ENCODE data around the gene AQP4. TPM values are rescaled to one million over a fixed set of nuclear protein-coding genes. Genes with fewer than 3 reads are reported as not detected.

Gene AQP4
- total RNA-seq, 1 donor from 2014 or later = 345 TPM

DNA sequence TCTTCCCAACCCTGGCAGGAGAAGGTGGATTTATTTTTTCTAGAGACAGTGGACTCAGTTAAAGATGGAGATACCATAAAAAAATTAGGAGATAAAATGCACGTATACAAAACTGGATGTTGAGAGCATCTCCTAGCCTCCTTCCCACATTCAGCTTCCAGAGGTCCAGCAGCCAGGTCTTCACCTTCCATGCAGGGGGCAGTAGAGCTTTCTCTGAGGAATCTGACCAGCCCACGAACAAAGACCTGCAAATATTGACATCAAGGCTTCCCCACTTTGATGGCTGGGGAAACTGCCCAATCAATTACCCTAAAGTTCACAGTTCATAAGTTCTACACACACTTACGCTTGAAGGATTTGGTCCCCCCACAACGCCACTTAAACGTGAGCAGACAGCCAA, 24.5 kb downstream of the AQP4 start:
- H3K27ac ChIP-seq = no peak overlapping the region
- H3K4me1 ChIP-seq = no peaks in the 10 kb centered on the region
- intact Hi-C loops (cut with DNase I) = no loop called here
- ATAC-seq (no peak), DNase-seq (no peak)
- no peak overlapping the region for H3K4me3 ChIP-seq
- TF ChIP-seq, protein P1, sequence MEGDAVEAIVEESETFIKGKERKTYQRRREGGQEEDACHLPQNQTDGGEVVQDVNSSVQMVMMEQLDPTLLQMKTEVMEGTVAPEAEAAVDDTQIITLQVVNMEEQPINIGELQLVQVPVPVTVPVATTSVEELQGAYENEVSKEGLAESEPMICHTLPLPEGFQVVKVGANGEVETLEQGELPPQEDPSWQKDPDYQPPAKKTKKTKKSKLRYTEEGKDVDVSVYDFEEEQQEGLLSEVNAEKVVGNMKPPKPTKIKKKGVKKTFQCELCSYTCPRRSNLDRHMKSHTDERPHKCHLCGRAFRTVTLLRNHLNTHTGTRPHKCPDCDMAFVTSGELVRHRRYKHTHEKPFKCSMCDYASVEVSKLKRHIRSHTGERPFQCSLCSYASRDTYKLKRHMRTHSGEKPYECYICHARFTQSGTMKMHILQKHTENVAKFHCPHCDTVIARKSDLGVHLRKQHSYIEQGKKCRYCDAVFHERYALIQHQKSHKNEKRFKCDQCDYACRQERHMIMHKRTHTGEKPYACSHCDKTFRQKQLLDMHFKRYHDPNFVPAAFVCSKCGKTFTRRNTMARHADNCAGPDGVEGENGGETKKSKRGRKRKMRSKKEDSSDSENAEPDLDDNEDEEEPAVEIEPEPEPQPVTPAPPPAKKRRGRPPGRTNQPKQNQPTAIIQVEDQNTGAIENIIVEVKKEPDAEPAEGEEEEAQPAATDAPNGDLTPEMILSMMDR (IDR thresholded peaks at IDR 0.05) = no peak
- H3K27me3 ChIP-seq = no peaks in the 10 kb centered on the region
- peaks cover 7% of the 10 kb centered on the region for H3K9me3 ChIP-seq
- H3K36me3 ChIP-seq = no peaks in the 10 kb centered on the region

DNA sequence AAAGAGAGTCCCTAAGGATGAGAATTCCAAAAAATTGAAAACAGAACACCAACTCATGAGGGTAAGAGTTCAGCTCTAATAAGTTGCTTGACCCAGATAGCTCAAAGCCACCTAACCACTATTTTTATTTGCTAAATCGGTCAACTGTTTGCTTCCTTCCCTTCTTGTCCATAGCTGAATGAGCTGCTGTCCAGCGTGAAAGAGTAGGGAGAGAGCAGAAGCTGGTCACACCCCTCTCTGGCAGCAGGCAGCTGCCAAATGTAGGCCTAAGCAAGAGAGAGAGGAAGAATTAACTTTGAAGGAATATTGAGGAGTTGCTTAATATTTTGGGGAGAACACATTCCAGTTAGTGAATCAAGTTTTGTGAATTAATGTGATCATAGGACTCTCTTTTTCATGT, 25.9 kb downstream of the AQP4 start:
- Histone ChIP-seq H3K27me3 (no peaks in the 10 kb centered on the region), H3K9me3 (peaks cover 7% of the 10 kb centered on the region), H3K4me3 (no peak overlapping the region), H3K36me3 (no peaks in the 10 kb centered on the region), H3K4me1 (no peaks in the 10 kb centered on the region), H3K27ac (no peak overlapping the region)
- intact Hi-C loops (cut with DNase I) = no loop called here
- TF ChIP-seq, protein P1 (IDR thresholded peaks at IDR 0.05) = no peak
- DNase-seq (no peak), ATAC-seq (no peak)

- Histone ChIP-seq H3K27ac (no peak overlapping the region), H3K36me3 (no peaks in the 10 kb centered on the region), H3K27me3 (no peaks in the 10 kb centered on the region), H3K4me3 (no peak overlapping the region), H3K4me1 (no peaks in the 10 kb centered on the region), H3K9me3 (no peaks in the 10 kb centered on the region)
- DNase-seq = no peak
- TF ChIP-seq, protein P1 (IDR thresholded peaks at IDR 0.05) = no peak
- intact Hi-C loops (cut with DNase I) = no loop called here
- no peak for ATAC-seq
These were observed 33.2 kb downstream of the AQP4 start for GRCh38 chr18:26832302-26832701.

- no peaks in the 10 kb centered on the region for H3K4me1 ChIP-seq
- TF ChIP-seq, protein P1 (IDR thresholded peaks at IDR 0.05) = no peak
- H3K9me3 ChIP-seq = no peaks in the 10 kb centered on the region
- DNase-seq = no peak
- no peaks in the 10 kb centered on the region for H3K27me3 ChIP-seq
- ATAC-seq = no peak
- H3K36me3 ChIP-seq = no peaks in the 10 kb centered on the region
- no peak overlapping the region for H3K4me3 ChIP-seq
- intact Hi-C loops (cut with DNase I) = no loop called here
- no peak overlapping the region for H3K27ac ChIP-seq
These were observed 37.9 kb downstream of the AQP4 start for GRCh38 chr18:26827581-26827980.

- no peak for DNase-seq
- Histone ChIP-seq H3K4me3 (no peak overlapping the region), H3K9me3 (no peaks in the 10 kb centered on the region), H3K36me3 (no peaks in the 10 kb centered on the region), H3K27ac (no peak overlapping the region), H3K4me1 (no peaks in the 10 kb centered on the region), H3K27me3 (no peaks in the 10 kb centered on the region)
- ATAC-seq = no peak
- intact Hi-C loops (cut with DNase I) = no loop called here
- TF ChIP-seq, protein P1 (IDR thresholded peaks at IDR 0.05) = no peak
These were observed 38.8 kb downstream of the AQP4 start for GRCh38 chr18:26826656-26827235.

DNA sequence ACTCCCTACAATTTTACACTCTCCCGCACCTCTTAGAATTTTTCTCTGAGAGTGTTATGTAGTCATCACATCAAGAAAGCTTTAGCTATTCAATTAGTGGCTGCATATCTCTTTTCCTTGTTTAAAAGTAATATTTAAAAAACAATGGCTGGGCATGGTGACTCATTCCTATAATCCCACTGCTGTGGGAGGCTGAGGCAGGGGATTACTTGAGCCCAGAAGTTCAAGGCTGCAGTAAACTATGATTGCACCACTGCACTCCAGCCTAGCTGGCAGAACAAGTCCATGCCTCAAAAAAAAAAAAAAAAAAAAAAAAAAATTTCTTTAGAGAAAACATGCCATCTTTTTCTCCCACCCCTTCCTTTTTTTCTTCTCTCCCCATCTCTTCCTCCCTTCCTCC, 44.3 kb downstream of the AQP4 start:
- no peak for ATAC-seq
- Histone ChIP-seq H3K4me3 (no peak overlapping the region), H3K27me3 (no peaks in the 10 kb centered on the region), H3K27ac (no peak overlapping the region), H3K36me3 (no peaks in the 10 kb centered on the region), H3K4me1 (no peaks in the 10 kb centered on the region), H3K9me3 (no peaks in the 10 kb centered on the region)
- no peak for DNase-seq
- intact Hi-C loops (cut with DNase I) = no loop called here
- TF ChIP-seq, protein P1 (IDR thresholded peaks at IDR 0.05) = no peak

All from upper lobe of right lung (tissue), 1 donor.